ENCODE data around the gene IRF7. TPM values are rescaled to one million over a fixed set of nuclear protein-coding genes. Genes with fewer than 3 reads are reported as not detected.

Gene IRF7
- total RNA-seq, 6 donors from 2014 or later, result 32.6 to 123 (median 56.2) TPM

DNA sequence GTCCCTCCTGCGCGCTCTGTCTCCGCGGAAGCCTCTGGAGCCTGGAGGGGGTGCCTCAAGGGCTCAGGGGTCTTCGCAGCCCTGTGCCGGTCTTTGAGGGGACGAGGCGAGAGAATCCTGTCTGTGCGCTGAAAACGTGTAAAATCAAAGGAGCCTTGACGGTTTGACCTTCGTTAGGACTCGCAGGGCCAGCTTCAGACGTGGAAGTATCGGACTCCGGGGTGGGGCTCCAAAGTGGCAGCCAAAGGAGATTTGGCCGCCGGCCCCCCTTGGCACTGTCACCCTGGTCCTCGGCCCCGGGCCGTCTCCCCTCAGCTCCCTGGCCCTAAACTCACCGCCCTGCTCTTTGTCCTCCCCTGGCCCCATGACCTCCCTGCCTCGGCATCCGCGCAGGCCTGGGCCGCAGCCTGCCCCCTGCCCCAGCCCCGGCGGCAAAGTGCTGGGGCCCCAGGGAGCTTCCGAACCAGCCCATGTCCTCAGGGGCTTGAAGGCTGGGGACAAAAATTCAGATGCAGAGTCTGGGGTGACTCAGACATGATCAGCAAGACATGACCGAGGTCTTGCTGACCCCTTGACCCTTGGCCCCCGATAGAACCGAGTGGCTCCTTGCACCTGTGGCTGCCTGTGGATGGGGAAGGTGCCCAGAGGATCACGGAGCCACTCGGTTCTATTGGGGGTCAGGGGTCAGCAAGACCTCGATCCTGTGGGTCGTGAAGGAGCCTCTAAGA lies 46.4 kb downstream of the IRF7 start:
- TF ChIP-seq EP300 (IDR thresholded peaks at IDR 0.05) (no peak), POLR2A (IDR thresholded peaks at IDR 0.05) (no peak), POLR2AphosphoS5 (IDR thresholded peaks at IDR 0.05) (no peak)
- TF ChIP-seq, protein P1, sequence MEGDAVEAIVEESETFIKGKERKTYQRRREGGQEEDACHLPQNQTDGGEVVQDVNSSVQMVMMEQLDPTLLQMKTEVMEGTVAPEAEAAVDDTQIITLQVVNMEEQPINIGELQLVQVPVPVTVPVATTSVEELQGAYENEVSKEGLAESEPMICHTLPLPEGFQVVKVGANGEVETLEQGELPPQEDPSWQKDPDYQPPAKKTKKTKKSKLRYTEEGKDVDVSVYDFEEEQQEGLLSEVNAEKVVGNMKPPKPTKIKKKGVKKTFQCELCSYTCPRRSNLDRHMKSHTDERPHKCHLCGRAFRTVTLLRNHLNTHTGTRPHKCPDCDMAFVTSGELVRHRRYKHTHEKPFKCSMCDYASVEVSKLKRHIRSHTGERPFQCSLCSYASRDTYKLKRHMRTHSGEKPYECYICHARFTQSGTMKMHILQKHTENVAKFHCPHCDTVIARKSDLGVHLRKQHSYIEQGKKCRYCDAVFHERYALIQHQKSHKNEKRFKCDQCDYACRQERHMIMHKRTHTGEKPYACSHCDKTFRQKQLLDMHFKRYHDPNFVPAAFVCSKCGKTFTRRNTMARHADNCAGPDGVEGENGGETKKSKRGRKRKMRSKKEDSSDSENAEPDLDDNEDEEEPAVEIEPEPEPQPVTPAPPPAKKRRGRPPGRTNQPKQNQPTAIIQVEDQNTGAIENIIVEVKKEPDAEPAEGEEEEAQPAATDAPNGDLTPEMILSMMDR (IDR thresholded peaks at IDR 0.05), result no peak
- H3K4me1 ChIP-seq, result peaks cover 18 to 38% (median 29%) of the 10 kb centered on the region in 4 donors
- peak in 1 of 2 donors; percentile 86 for DNase-seq
- no peaks in the 10 kb centered on the region for H3K36me3 ChIP-seq
- peak overlapping the region; percentile 83 to 88 (median 84) for H3K27ac ChIP-seq
- H3K9me3 ChIP-seq, result no peaks in the 10 kb centered on the region
- ATAC-seq (ENCODE audit: low FRiP score in 2 of 2), result no peak
- WGBS, 2 donors, result 47 to 71% methylated on average over 10 to 36 of the region's 36 CpGs
- no peaks in the 10 kb centered on the region for H3K27me3 ChIP-seq
- peak overlapping the region; percentile 58 to 79 (median 76) for H3K4me3 ChIP-seq

DNA sequence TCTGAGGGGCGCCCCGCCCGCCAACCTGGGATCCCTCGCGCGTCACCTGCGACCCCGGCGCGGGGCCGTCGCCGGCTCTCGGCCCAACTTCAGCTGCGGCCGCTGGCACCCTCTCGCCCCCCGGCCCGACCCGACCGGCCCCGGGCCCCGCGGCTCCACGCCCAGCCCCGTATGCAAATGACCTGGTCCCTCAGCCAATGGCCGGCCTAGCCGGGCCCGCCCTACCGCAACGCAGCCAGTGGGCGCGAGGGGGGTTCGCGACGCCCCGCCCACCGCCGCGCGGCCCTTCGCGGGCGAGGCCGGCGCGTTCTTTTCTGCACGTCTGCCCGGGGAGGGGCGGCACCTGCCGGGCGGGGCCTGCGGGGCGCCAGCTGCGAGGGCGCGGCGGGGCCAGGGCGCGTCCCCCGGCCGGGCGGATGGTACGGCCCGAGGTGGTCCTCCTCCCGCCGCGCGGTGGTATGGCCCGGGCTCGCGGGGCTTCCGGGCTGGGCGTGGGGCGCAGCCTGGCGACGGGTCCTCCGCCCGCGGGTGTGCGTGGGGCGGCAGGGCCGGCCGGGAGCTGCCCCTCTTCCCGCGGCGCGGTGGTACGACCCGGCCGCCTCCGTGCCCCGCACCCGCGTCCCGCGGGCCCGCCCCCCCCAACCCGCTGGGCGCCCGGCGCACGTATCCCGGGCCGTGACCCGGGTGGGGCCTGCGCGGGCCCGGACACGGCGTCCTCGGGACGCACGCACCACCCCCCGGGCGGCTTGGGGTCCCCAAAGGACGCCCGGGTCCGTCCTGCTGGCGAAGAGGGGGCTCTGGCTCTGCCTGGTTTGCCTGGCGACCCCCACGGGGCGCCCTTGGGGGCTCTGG lies 47.2 kb downstream of the IRF7 start:
- peaks cover 0 to 5% (median 0%) of the 10 kb centered on the region in 4 donors for H3K36me3 ChIP-seq
- DNase-seq (peak; percentile 95 to 99), ATAC-seq (ENCODE audit: low FRiP score in 2 of 2) (peak; percentile 93 to 95)
- H3K9me3 ChIP-seq, result no peaks in the 10 kb centered on the region
- TF ChIP-seq POLR2A (IDR thresholded peaks at IDR 0.05), result peak in 2 of 4 donors; percentile 59 to 78
- peak; percentile 11 to 36 for TF ChIP-seq POLR2AphosphoS5 (IDR thresholded peaks at IDR 0.05)
- TF ChIP-seq, protein P1 (IDR thresholded peaks at IDR 0.05), result peak in 4 of 6 experiments; percentile 28 to 47 (median 34)
- TF ChIP-seq EP300 (IDR thresholded peaks at IDR 0.05), result no peak
- 6% methylated on average over 21 of the region's 123 CpGs; no CpG with 5 or more reads in 1 of the 2 donors for WGBS, 2 donors
- peak overlapping the region; percentile 58 to 79 (median 76) for H3K4me3 ChIP-seq
- peak overlapping the region; percentile 83 to 88 (median 84) for H3K27ac ChIP-seq
- peaks cover 16 to 40% (median 30%) of the 10 kb centered on the region in 4 donors for H3K4me1 ChIP-seq
- no peaks in the 10 kb centered on the region for H3K27me3 ChIP-seq

DNA sequence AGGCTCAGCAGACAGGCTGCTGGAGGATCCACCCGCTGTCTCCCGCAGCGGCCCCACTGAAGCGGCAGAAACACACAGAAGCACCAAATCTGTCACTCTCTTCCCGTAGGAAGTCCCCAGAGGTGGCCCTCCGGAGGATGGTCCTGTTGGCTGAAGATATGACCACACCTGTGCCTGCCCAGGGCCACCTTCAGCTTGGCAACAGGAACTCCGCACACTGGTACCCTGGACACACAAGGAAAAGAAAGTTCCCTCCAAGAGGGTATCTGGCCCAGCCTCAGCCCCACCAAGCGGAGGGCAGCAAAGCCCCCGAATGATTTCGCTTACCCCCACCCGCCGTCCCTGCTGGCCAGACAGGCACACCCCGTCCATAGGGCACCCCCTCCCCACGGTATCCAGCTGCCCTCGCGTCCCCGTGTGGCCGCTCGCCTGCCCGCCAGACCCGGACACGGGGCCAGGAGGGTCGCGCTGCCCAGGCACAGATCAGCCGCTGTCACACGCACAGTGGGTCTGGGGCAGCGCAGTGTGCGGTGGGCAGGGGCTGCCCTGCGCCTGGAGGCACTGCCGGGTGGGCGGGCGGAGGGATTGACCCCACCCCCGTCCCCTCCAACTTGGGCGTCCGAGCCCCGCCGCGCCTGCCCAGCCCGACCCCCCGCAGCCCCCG lies 48.0 kb downstream of the IRF7 start:
- H3K4me1 ChIP-seq, result peaks cover 18 to 47% (median 31%) of the 10 kb centered on the region in 4 donors
- peak overlapping the region; percentile 67 to 88 (median 76) for H3K27ac ChIP-seq
- DNase-seq, result no peak
- no peaks in the 10 kb centered on the region for H3K27me3 ChIP-seq
- H3K36me3 ChIP-seq, result peaks cover 0 to 12% (median 0%) of the 10 kb centered on the region in 4 donors
- peak in 1 of 2 donors; percentile 9 for ATAC-seq (ENCODE audit: low FRiP score in 2 of 2)
- H3K4me3 ChIP-seq, result peak overlapping the region; percentile 33 to 79 (median 66)
- no peaks in the 10 kb centered on the region for H3K9me3 ChIP-seq
- TF ChIP-seq, protein P1 (IDR thresholded peaks at IDR 0.05), result no peak
- no peak for TF ChIP-seq POLR2AphosphoS5 (IDR thresholded peaks at IDR 0.05)
- no peak for TF ChIP-seq EP300 (IDR thresholded peaks at IDR 0.05)
- TF ChIP-seq POLR2A (IDR thresholded peaks at IDR 0.05), result no peak
- WGBS, 2 donors, result 57 to 66% methylated on average over 3 to 13 of the region's 41 CpGs

DNA sequence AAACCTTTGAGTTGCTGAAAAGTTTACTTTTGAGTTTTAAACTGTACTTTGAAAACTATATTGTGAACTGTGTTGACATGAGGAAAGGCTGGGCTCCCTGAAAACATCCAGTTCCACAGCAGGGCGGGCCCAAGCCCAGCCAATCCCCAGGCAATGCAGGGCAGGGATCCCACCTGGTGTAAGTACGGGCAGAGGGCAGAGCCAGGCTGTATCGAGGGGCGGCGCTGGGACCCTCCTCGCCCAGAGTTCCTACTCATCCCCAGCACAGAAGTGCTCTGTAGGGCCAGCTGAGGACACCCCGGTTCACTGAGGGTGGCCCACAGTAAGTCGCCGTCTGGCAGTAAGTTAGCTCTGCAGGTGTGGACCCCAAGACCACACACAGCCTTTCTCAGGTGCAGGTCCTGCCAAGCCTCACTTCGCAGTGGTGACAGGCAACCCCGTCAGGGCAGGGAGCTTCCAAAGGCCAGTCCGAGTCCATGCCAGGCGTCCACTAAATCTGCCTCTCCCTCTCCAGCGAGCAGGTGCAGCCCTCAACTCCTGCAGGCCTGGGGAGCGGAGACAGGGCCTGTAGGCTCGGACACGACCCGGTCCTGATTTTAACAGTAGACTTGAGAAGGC lies 48.6 kb downstream of the IRF7 start:
- TF ChIP-seq POLR2A (IDR thresholded peaks at IDR 0.05), result peak in 1 of 4 donors; percentile 34
- no peak for TF ChIP-seq EP300 (IDR thresholded peaks at IDR 0.05)
- Histone ChIP-seq H3K27ac (peak overlapping the region; percentile 67 to 88 (median 76)), H3K4me1 (peaks cover 18 to 53% (median 37%) of the 10 kb centered on the region in 4 donors), H3K4me3 (peak overlapping the region in 3 of 4 donors; percentile 58 to 79 (median 74)), H3K27me3 (no peaks in the 10 kb centered on the region), H3K36me3 (peaks cover 0 to 14% (median 0%) of the 10 kb centered on the region in 4 donors), H3K9me3 (no peaks in the 10 kb centered on the region)
- 75 to 85% methylated on average over 8 to 18 of the region's 18 CpGs for WGBS, 2 donors
- no peak for ATAC-seq (ENCODE audit: low FRiP score in 2 of 2)
- peak in 1 of 2 donors; percentile 78 for DNase-seq
